Measurements from ENCODE around the gene GLB1L2.

Gene GLB1L2

GRCh38 chr11:134407923-134408322, 76.1 kb downstream of the GLB1L2 start:
- no peak for DNase-seq

- no peak for DNase-seq
These were observed 78.0 kb downstream of the GLB1L2 start for GRCh38 chr11:134409552-134410429.

GRCh38 chr11:134410766-134411165, 79.0 kb downstream of the GLB1L2 start:
- no peak for DNase-seq

- DNase-seq, result peak; percentile 53
These were observed 80.6 kb downstream of the GLB1L2 start, which contains the start of gene B3GAT1 for GRCh38 chr11:134412203-134413042. B3GAT1 (minus strand) TSS chr11:134412242; CDS start chr11:134387659, 24,583 bp downstream.

GRCh38 chr11:134413043-134413825, 81.4 kb downstream of the GLB1L2 start:
- DNase-seq, result no peak

GRCh38 chr11:134413826-134414731, 82.3 kb downstream of the GLB1L2 start:
- no peak for DNase-seq

GRCh38 chr11:134414766-134415765, 83.3 kb downstream of the GLB1L2 start:
- no peak for DNase-seq

GRCh38 chr11:134416726-134417125, 84.9 kb downstream of the GLB1L2 start:
- no peak for DNase-seq

- no peak for DNase-seq
These were observed 86.4 kb downstream of the GLB1L2 start for GRCh38 chr11:134417871-134418840.

GRCh38 chr11:134423106-134423505, 91.3 kb downstream of the GLB1L2 start:
- no peak for DNase-seq

GRCh38 chr11:134425413-134425812, 93.6 kb downstream of the GLB1L2 start:
- no peak for DNase-seq

All from NCI-H345 (cell line).